GM13976 (cell line): Measurements from ENCODE around the gene PHAF1.

Experiments used
- DNase-seq: peaks from one replicate; pipeline ENCODE4 v3.0.0; 2012; ENCODE audit warnings: low spot score
- in situ Hi-C: fragments of 300-500 bp; cut with MboI; formaldehyde crosslinking; loops from one replicate; pipeline ENCODE4 v1.12.0; 2022; ENCODE audit warnings: low sequenced_read_pairs, mixed read lengths, inconsistent platforms; ENCODE audit not compliant: unreplicated experiment
- TF ChIP-seq, protein P1 (sequence below): IDR thresholded peaks from 2 replicates; pipeline ENCODE4 v1.5.1; 2012; ENCODE audit warnings: borderline replicate concordance, mild to moderate bottlenecking; ENCODE audit not compliant: insufficient read depth; ENCODE audit errors: extremely low read depth, missing control alignments, control extremely low read depth

Gene PHAF1

DNA sequence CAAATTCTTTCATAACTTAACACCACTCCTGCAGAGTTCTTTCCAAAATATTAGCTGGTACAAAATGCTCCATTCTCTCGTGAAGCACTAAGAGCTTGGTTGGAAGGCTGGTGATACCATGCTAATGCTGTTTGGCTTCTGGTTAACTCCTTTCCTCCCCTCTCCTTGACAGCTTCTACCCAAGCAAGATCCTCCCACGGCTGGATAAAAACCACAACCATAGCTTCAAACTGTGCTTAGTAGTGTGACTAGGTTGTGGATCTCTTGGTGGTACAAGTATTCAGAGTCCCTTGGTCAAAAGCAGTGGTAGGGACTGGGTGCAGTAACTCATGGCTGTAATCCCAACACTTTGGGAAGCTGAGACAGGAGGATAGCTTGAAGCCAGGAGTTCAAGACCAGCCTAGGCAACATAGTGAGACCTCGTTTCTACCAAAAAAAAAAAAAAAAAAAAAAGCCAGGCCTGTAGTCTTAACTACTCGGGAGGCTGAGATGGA, 2.3 kb downstream of the PHAF1 start:
- no peak for DNase-seq
- in situ Hi-C loops = no loop called here
- TF ChIP-seq, protein P1, sequence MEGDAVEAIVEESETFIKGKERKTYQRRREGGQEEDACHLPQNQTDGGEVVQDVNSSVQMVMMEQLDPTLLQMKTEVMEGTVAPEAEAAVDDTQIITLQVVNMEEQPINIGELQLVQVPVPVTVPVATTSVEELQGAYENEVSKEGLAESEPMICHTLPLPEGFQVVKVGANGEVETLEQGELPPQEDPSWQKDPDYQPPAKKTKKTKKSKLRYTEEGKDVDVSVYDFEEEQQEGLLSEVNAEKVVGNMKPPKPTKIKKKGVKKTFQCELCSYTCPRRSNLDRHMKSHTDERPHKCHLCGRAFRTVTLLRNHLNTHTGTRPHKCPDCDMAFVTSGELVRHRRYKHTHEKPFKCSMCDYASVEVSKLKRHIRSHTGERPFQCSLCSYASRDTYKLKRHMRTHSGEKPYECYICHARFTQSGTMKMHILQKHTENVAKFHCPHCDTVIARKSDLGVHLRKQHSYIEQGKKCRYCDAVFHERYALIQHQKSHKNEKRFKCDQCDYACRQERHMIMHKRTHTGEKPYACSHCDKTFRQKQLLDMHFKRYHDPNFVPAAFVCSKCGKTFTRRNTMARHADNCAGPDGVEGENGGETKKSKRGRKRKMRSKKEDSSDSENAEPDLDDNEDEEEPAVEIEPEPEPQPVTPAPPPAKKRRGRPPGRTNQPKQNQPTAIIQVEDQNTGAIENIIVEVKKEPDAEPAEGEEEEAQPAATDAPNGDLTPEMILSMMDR = no peak

DNA sequence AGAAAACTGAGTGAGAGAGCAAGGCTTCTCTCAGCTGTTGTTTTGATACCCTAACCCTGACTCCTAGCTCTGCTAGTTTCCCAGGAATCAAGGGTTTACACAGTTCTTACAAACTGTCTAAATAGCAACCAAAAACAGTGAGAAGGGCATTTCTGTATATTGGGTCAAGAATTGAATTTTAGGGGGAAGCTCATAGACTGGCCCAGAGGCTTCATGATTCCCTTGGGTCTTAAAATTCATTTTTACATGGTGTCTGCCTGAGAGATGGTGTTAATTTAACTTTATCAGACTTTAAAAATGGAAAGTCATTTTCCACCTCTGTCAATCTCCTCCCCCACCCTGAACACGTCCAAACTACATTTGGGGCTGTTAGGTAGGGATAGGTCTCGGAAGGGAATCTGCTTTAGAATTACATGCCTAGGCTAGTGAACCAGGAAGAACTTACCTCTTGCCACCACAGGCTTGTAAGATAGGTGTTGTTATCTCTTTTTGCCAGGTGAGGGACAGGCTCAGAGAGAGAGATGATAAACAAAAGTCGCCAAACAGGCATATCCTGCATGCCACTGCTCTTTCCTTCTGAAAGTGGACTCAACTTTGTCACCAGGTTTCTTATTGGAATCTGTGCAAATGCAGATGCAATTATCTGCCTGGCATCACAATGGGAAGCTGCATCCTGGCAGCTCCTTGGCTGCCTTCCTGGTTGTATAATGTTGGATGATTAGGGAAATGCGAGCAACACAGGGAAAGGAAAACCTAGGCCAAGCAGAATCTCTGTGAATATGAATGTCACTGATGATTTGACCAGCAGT, 3.1 kb downstream of the PHAF1 start:
- TF ChIP-seq, protein P1 = no peak
- no peak for DNase-seq
- in situ Hi-C loops = no loop called here

DNA sequence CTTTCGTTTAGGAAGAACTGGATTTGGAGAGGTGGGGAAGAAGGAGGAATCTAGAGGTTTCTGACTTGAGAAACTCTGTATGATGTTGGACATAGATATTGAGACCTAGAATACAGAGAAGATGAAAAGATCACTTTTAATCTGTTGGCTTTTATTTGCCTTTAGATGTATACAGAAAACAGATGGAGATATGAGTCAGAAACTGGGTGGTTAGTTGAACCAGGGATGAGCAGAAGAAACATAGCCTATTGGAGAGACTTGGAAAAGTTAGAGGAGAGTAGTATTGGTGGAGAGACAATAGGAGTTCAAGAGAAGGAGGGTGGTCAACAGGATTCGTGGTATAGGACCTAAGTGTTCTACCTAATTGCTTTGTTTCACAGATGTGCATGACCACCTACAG, 5.1 kb downstream of the PHAF1 start:
- TF ChIP-seq, protein P1 = no peak
- DNase-seq = no peak
- in situ Hi-C loops = no loop called here

DNA sequence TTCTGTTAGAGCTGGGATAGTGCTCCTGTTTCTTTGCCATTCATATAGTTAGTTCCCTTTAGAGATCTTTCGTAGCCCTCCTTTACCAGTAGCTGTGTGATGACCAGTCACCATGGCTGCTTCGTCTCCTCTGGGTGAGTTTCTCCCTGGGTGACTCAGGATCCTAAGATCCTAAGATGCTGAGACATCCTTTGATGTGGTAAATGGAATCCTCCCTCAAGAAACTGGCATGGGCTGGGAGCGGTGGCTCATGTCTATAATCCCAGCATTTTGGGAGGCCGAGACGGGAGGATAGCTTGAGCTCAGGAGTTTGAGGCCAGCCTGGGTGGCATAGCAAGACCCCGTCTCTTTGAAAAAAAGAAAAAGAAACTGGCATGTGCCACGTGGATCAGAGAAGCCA, 5.9 kb downstream of the PHAF1 start:
- in situ Hi-C loops = no loop called here
- TF ChIP-seq, protein P1 = no peak
- no peak for DNase-seq

DNA sequence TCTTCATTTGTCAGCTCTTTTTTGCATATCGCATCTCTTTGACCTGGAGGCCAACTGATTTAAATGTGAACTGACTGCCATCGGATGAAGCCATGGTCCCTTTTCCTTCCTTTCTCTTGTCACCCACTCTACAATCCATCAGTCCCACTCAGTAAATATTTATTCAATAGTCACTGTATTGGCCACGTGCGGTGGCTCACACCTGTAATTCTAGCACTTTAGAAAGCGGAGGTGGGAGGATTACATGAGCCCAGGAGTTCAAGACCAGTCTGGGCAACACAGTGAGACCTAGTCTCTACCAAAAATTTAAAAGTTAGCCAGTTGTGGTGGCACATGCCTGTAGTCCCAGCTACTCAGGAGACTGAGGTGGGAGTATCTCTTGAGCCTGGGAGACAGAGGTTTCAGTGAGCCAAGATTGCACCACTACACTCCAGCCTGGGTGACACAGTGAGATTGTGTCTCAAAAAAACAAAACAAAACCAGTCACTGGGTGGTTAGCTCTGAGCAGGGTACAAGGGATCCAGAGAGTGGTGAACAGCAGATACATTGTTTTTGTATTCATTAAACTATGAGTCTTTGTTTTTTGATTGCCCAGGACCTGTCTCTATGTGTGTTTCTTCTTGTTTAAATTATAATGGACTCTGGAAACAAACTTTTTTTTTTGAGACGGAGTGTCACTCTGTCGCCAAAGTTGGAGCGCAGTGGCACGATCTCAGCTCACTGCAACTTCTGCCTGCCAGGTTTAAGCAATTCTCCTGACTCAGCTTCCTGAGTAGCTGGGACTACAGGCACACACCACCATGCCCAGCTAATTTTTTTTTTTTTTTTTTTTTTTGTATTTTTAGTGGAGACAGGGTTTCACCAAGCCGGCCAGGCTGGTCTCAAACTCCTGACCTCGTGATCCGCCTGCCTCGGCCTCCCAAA, 6.9 kb downstream of the PHAF1 start:
- in situ Hi-C loops = no loop called here
- DNase-seq = no peak
- TF ChIP-seq, protein P1 = no peak

DNA sequence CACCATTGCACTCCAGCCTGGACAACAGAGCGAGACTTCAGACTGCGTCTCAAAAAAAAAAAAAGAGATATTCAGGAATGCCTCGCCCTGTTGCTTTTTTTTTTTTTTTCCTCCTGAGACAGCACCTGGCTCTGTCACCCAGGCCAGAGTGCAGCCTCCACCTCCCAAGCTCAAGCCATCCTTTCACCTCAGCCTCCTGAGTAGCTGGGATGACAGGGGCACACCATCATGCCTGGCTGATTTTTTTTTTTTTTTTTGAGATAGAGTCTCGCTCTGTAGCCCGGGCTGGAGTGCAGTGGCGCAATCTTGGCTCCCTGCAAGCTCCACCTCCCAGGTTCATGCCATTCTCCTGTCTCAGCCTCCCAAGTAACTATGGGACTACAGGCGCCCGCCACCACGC, 8.0 kb downstream of the PHAF1 start:
- TF ChIP-seq, protein P1 = no peak
- no peak for DNase-seq
- in situ Hi-C loops = no loop called here
